ENCODE measurements around the gene TMEM117. TPM values are rescaled to one million over a fixed set of nuclear protein-coding genes. Genes with fewer than 3 reads are reported as not detected.

Gene TMEM117
- total and polyA plus RNA-seq, 2 donors (not counting 1 experiment from before 2014, with no cell fraction given) = 2.0 to 10.4 TPM

GRCh38 chr12:43806737-43807072 is 29.2 kb upstream of the TMEM117 start:
- Histone ChIP-seq H3K9me3 (ENCODE audit: control extremely low read depth in 1 of 3, control insufficient read depth in 2 of 3, insufficient read depth in 1 of 3, low read length in 2 of 3) (no peaks in the 10 kb centered on the region), H3K36me3 (replicated peaks in 1 of 2; ENCODE audit: control extremely low read depth in 1 of 2, control insufficient read depth in 1 of 2, extremely low read depth in 1 of 2, insufficient read depth in 2 of 2, low read length in 1 of 2) (peaks cover 4 to 13% of the 10 kb centered on the region in 2 experiments), H4K20me1 (ENCODE audit: control insufficient read depth, insufficient read depth, low read length, poor library complexity, severe bottlenecking) (peaks cover 7% of the 10 kb centered on the region), H3K9ac (ENCODE audit: low read length) (peak overlapping the region; percentile 97), H3K4me3 (ENCODE audit: control extremely low read depth in 1 of 5, extremely low read depth in 1 of 5, insufficient read depth in 1 of 5, low read depth in 2 of 5, low read length in 4 of 5) (peak overlapping the region; percentile 78 to 94 (median 85)), H2AFZ (ENCODE audit: insufficient read depth, low read depth, low read length, poor library complexity, severe bottlenecking) (peak overlapping the region; percentile 92), H3K4me2 (replicated peaks; ENCODE audit: low read depth, low read length, poor library complexity, severe bottlenecking) (peak overlapping the region; percentile 85), H3K27ac (ENCODE audit: low read length in 2 of 2) (peak overlapping the region; percentile 87 to 96), H3K4me1 (ENCODE audit: control insufficient read depth in 2 of 2, insufficient read depth in 2 of 2, low read length in 2 of 2) (peaks cover 11 to 28% of the 10 kb centered on the region in 2 donors), H3K79me2 (ENCODE audit: control insufficient read depth, insufficient read depth, low read length) (peaks cover 39% of the 10 kb centered on the region), H3K27me3 (replicated peaks in 1 of 4; ENCODE audit: control extremely low read depth in 1 of 4, control insufficient read depth in 3 of 4, insufficient read depth in 4 of 4, low read length in 3 of 4) (no peaks in the 10 kb centered on the region)
- Mint-ChIP-seq H3K27me3 (no peaks in the 10 kb centered on the region), H3K9me3 (ENCODE audit: insufficient read depth) (no peaks in the 10 kb centered on the region), H3K4me3 (peak overlapping the region; percentile 99), H3K4me1 (peaks cover 24% of the 10 kb centered on the region), H3K27ac (peak overlapping the region; percentile 100)
- ChIA-PET CTCF (interaction anchor here (0.9 to 2.9 kb wide), 7 partner anchors 9 to 76 kb away, joined by 3 to 14 read pairs (median 4); partner anchors contain the start of genes IRAK4, PUS7L and TMEM117), POLR2A (interaction anchor here (0.6 to 2.6 kb wide), 5 partner anchors 17 to 48 kb away, joined by 4 to 29 read pairs (median 8); partner anchors contain the start of genes IRAK4, PUS7L and TMEM117)
- no peak for DNase-seq
- intact Hi-C loops (cut with micrococcal nuclease) = loop anchor here (1.0 to 5.0 kb wide), 4 partner anchors 30 to 1480 kb away; partner anchors contain the start of genes IRAK4, PPHLN1, PUS7L and TMEM117
- TF ChIP-seq EZH2 (IDR thresholded peaks at IDR 0.05; ENCODE audit: borderline replicate concordance, insufficient read depth, low read depth, low read length, poor library complexity, severe bottlenecking) (no peak), CTCF (IDR thresholded peaks at IDR 0.05) (no peak)
- WGBS (ENCODE audit: insufficient coverage) = no CpG with 5 or more reads among the region's 3 CpGs
- ATAC-seq (ENCODE audit: low read depth) = no peak

- ChIA-PET CTCF (interaction anchor here (0.9 to 2.1 kb wide), 5 partner anchors 10 to 49 kb away, joined by 3 to 9 read pairs (median 4); partner anchors contain the start of genes IRAK4, PUS7L and TMEM117), POLR2A (interaction anchor here (0.6 to 2.6 kb wide), 3 partner anchors 27 to 49 kb away, joined by 4 to 29 read pairs (median 17); partner anchors contain the start of genes IRAK4, PUS7L and TMEM117)
- no peak overlapping the region for H3K9ac ChIP-seq (ENCODE audit: low read length)
- H3K9me3 ChIP-seq (ENCODE audit: control extremely low read depth in 1 of 3, control insufficient read depth in 2 of 3, insufficient read depth in 1 of 3, low read length in 2 of 3) = no peaks in the 10 kb centered on the region
- 100% methylated on average over 3 of the region's 3 CpGs for WGBS (ENCODE audit: insufficient coverage)
- peak overlapping the region; percentile 92 for H2AFZ ChIP-seq (ENCODE audit: insufficient read depth, low read depth, low read length, poor library complexity, severe bottlenecking)
- peaks cover 34% of the 10 kb centered on the region for H3K79me2 ChIP-seq (ENCODE audit: control insufficient read depth, insufficient read depth, low read length)
- intact Hi-C loops (cut with micrococcal nuclease) = loop anchor here (5.0 kb wide), 1 partner anchor 1325 kb away; no protein-coding TSS in a partner anchor
- DNase-seq (no peak), ATAC-seq (ENCODE audit: low read depth) (no peak)
- peak overlapping the region; percentile 100 for H3K27ac Mint-ChIP-seq
- H3K4me2 ChIP-seq (replicated peaks; ENCODE audit: low read depth, low read length, poor library complexity, severe bottlenecking) = no peak overlapping the region
- no peaks in the 10 kb centered on the region for H3K9me3 Mint-ChIP-seq (ENCODE audit: insufficient read depth)
- H3K36me3 ChIP-seq (replicated peaks in 1 of 2; ENCODE audit: control extremely low read depth in 1 of 2, control insufficient read depth in 1 of 2, extremely low read depth in 1 of 2, insufficient read depth in 2 of 2, low read length in 1 of 2) = peaks cover 4 to 8% of the 10 kb centered on the region in 2 experiments
- TF ChIP-seq CTCF (IDR thresholded peaks at IDR 0.05) (no peak), EZH2 (IDR thresholded peaks at IDR 0.05; ENCODE audit: borderline replicate concordance, insufficient read depth, low read depth, low read length, poor library complexity, severe bottlenecking) (no peak)
- peaks cover 7% of the 10 kb centered on the region for H4K20me1 ChIP-seq (ENCODE audit: control insufficient read depth, insufficient read depth, low read length, poor library complexity, severe bottlenecking)
- no peaks in the 10 kb centered on the region for H3K27me3 Mint-ChIP-seq
- H3K4me3 ChIP-seq (ENCODE audit: control extremely low read depth in 1 of 5, extremely low read depth in 1 of 5, insufficient read depth in 1 of 5, low read depth in 2 of 5, low read length in 4 of 5) = no peak overlapping the region
- no peaks in the 10 kb centered on the region for H3K27me3 ChIP-seq (replicated peaks in 1 of 4; ENCODE audit: control extremely low read depth in 1 of 4, control insufficient read depth in 3 of 4, insufficient read depth in 4 of 4, low read length in 3 of 4)
- peaks cover 11 to 28% of the 10 kb centered on the region in 2 donors for H3K4me1 ChIP-seq (ENCODE audit: control insufficient read depth in 2 of 2, insufficient read depth in 2 of 2, low read length in 2 of 2)
- H3K4me1 Mint-ChIP-seq = peaks cover 24% of the 10 kb centered on the region
- peak overlapping the region; percentile 99 for H3K4me3 Mint-ChIP-seq
- peak overlapping the region; percentile 87 to 96 for H3K27ac ChIP-seq (ENCODE audit: low read length in 2 of 2)
Measured at GRCh38 chr12:43807386-43807785, 28.5 kb upstream of the TMEM117 start.

Measured in B cell (primary cell).